ENCODE data around the gene TGFA.

The TGFA gene

GRCh38 chr2:70536517-70537055 is 17.0 kb downstream of the TGFA start:
- H3K4me3 ChIP-seq (replicated peaks in 1 of 2; ENCODE audit: low read depth in 2 of 2, low read length in 2 of 2) = no peak overlapping the region
- TF ChIP-seq CTCF (IDR thresholded peaks at IDR 0.05; ENCODE audit: low read depth, low read length) = no peak
- no peak for DNase-seq (ENCODE audit: low read depth in 2 of 2)

GRCh38 chr2:70535573-70535972 is 18.1 kb downstream of the TGFA start:
- DNase-seq (ENCODE audit: low read depth in 2 of 2) = no peak
- no peak for TF ChIP-seq CTCF (IDR thresholded peaks at IDR 0.05; ENCODE audit: low read depth, low read length)
- no peak overlapping the region for H3K4me3 ChIP-seq (replicated peaks in 1 of 2; ENCODE audit: low read depth in 2 of 2, low read length in 2 of 2)

- DNase-seq (ENCODE audit: low read depth in 2 of 2) = no peak
- H3K4me3 ChIP-seq (replicated peaks in 1 of 2; ENCODE audit: low read depth in 2 of 2, low read length in 2 of 2) = no peak overlapping the region
- TF ChIP-seq CTCF (IDR thresholded peaks at IDR 0.05; ENCODE audit: low read depth, low read length) = no peak
Measured at GRCh38 chr2:70534183-70534836, 19.3 kb downstream of the TGFA start.

- DNase-seq (ENCODE audit: low read depth in 2 of 2) = no peak
- no peak for TF ChIP-seq CTCF (IDR thresholded peaks at IDR 0.05; ENCODE audit: low read depth, low read length)
- no peak overlapping the region for H3K4me3 ChIP-seq (replicated peaks in 1 of 2; ENCODE audit: low read depth in 2 of 2, low read length in 2 of 2)
Measured at GRCh38 chr2:70532244-70532935, 21.2 kb downstream of the TGFA start.

GRCh38 chr2:70531419-70532086 is 22.1 kb downstream of the TGFA start:
- no peak for TF ChIP-seq CTCF (IDR thresholded peaks at IDR 0.05; ENCODE audit: low read depth, low read length)
- no peak overlapping the region for H3K4me3 ChIP-seq (replicated peaks in 1 of 2; ENCODE audit: low read depth in 2 of 2, low read length in 2 of 2)
- no peak for DNase-seq (ENCODE audit: low read depth in 2 of 2)

- no peak for DNase-seq (ENCODE audit: low read depth in 2 of 2)
- H3K4me3 ChIP-seq (replicated peaks in 1 of 2; ENCODE audit: low read depth in 2 of 2, low read length in 2 of 2) = no peak overlapping the region
Measured at GRCh38 chr2:70529610-70530009, 24.0 kb downstream of the TGFA start.

More at GRCh38 chr2:70529610-70530009, 24.0 kb downstream of the TGFA start:
- TF ChIP-seq CTCF (IDR thresholded peaks at IDR 0.05; ENCODE audit: low read depth, low read length) = no peak
